ENCODE results near the gene TPM2.
A peak's percentile ranks its signal among the peaks of the same experiment; 100 is the strongest.

The TPM2 gene

DNA sequence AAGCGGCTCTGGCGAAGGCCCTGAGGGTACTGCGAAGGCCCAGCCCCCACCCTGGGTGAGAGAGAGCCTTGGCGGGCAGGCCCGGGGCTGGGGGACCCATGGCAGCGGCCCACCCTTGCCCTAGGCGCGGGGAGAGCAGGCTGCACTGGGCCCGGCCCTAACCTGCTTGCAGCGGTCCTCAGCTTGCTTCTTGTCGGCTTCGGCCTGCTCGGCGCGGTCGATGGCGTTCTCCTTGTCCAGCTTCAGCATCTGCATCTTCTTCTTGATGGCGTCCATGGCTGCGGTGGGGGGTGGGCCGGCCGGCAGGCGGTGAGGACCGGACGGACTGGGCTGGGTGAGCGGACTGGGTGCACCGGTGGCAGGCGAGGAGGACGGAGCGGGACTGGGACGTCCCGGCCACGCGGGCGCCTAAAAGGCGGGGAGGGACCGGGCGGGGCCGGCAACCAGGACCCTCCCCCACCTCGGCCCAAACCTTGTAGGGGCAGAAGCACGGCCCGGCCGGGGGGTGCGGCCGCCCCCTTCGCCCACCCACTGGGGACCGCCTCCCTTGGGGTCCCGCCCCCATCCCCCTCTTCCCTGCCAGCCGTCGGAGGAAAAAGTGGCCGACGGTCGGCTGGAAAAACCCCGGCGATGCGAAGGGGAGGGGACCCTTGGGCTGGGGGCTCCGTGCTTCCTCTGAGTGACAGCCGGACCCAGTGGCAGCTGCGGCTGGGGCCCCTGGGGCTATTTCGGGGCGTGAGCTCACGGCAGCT lies at the start of gene TPM2:
Gene TPM2, minus strand, starts transcription at position 384 of the 752 bp plus-strand sequence. Its CDS starts 108 bp downstream, at position 276.
- H3K4me2 ChIP-seq (ENCODE audit: low read length), result peak within 1 kb of the TSS; percentile 68
- H3K4me3 ChIP-seq (ENCODE audit: low read length), result peak within 1 kb of the TSS; percentile 83
- peak within 1 kb of the TSS; percentile 82 for H2AFZ ChIP-seq (ENCODE audit: low read depth, low read length)
- H3K36me3 ChIP-seq (replicated peaks; ENCODE audit: low read depth, low read length), result no peaks in the 10 kb centered on the region
- no peaks in the 10 kb centered on the region for H3K79me2 ChIP-seq (ENCODE audit: low read length)
- H3K27me3 ChIP-seq (ENCODE audit: low read depth, low read length), result no peaks in the 10 kb centered on the region
- peak within 1 kb of the TSS; percentile 82 for H3K9ac ChIP-seq (ENCODE audit: low read length)
- H3K9me3 ChIP-seq (ENCODE audit: insufficient read depth, low read length), result no peaks in the 10 kb centered on the region
- H3K27ac ChIP-seq (ENCODE audit: low read length), result no peak within 1 kb of the TSS
- H3K4me1 ChIP-seq (ENCODE audit: low read length), result peaks cover 8% of the 10 kb centered on the region; the same call in 1 of the 2 replicates
- no peaks in the 10 kb centered on the region for H4K20me1 ChIP-seq (ENCODE audit: insufficient read depth, low read length)
- TF ChIP-seq, protein P1, sequence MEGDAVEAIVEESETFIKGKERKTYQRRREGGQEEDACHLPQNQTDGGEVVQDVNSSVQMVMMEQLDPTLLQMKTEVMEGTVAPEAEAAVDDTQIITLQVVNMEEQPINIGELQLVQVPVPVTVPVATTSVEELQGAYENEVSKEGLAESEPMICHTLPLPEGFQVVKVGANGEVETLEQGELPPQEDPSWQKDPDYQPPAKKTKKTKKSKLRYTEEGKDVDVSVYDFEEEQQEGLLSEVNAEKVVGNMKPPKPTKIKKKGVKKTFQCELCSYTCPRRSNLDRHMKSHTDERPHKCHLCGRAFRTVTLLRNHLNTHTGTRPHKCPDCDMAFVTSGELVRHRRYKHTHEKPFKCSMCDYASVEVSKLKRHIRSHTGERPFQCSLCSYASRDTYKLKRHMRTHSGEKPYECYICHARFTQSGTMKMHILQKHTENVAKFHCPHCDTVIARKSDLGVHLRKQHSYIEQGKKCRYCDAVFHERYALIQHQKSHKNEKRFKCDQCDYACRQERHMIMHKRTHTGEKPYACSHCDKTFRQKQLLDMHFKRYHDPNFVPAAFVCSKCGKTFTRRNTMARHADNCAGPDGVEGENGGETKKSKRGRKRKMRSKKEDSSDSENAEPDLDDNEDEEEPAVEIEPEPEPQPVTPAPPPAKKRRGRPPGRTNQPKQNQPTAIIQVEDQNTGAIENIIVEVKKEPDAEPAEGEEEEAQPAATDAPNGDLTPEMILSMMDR (IDR thresholded peaks at IDR 0.05; ENCODE audit: low read depth, low read length), result no peak
- TF ChIP-seq EZH2phosphoT487 (IDR thresholded peaks at IDR 0.05; ENCODE audit: low read depth), result no peak

DNA sequence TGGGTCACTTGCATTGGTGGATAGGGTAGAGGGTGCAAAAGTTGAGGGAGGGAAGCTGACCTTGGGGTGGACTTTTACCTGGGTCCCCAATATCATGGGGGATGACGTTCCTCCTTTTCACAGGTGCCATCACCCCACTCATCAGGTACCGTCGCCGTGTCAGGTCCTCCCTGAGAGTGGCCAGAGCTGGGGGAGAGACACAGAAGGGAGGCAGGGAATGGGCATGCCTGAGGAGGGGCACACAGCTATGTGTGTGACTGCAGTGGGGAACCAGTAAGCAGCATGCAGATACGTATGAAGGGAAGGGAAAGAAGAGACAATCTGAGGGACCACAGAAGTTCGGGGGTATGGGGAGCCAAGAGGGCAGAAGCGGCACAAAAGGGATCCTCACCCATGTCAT lies 49.2 kb upstream of the TPM2 start:
- Histone ChIP-seq H3K36me3 (replicated peaks; ENCODE audit: low read depth, low read length) (peaks cover 42% of the 10 kb centered on the region), H3K4me2 (ENCODE audit: low read length) (no peak overlapping the region), H3K79me2 (ENCODE audit: low read length) (no peaks in the 10 kb centered on the region; the same call in 1 of the 2 replicates), H2AFZ (ENCODE audit: low read depth, low read length) (no peak overlapping the region), H3K9me3 (ENCODE audit: insufficient read depth, low read length) (no peaks in the 10 kb centered on the region), H3K4me3 (ENCODE audit: low read length) (no peak overlapping the region), H4K20me1 (ENCODE audit: insufficient read depth, low read length) (no peaks in the 10 kb centered on the region), H3K9ac (ENCODE audit: low read length) (no peak overlapping the region), H3K4me1 (ENCODE audit: low read length) (0 out of 2 replicates have a peak, but pooled peaks cover 2% of the 10 kb centered on the region), H3K27ac (ENCODE audit: low read length) (no peak overlapping the region), H3K27me3 (ENCODE audit: low read depth, low read length) (no peaks in the 10 kb centered on the region)
- no peak for TF ChIP-seq EZH2phosphoT487 (IDR thresholded peaks at IDR 0.05; ENCODE audit: low read depth)
- TF ChIP-seq, protein P1 (IDR thresholded peaks at IDR 0.05; ENCODE audit: low read depth, low read length), result no peak

DNA sequence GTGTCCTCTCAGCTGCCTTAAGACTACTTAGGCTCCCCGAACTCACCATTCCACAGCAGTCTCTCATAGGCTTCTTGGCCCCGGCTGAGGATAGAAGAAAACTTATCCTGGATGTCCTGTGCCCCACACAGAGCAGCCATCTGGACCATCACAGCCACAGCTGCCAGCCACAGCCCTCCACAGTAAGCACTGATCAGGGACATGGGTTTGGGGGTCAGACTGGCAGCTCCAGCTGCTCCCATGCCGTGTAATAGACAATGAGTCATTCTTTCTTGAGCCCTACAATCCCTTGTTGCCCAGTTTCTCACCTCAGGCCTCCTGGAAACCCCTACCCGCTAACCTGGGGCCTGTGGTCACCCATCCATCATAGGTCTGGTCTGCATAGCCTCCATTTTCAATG lies 48.5 kb upstream of the TPM2 start:
- Histone ChIP-seq H3K4me1 (ENCODE audit: low read length) (peaks cover 10% of the 10 kb centered on the region), H3K4me2 (ENCODE audit: low read length) (no peak overlapping the region), H3K9me3 (ENCODE audit: insufficient read depth, low read length) (no peaks in the 10 kb centered on the region), H2AFZ (ENCODE audit: low read depth, low read length) (no peak overlapping the region), H3K27ac (ENCODE audit: low read length) (no peak overlapping the region), H3K27me3 (ENCODE audit: low read depth, low read length) (no peaks in the 10 kb centered on the region), H3K79me2 (ENCODE audit: low read length) (peaks cover 5% of the 10 kb centered on the region), H3K9ac (ENCODE audit: low read length) (no peak overlapping the region), H4K20me1 (ENCODE audit: insufficient read depth, low read length) (no peaks in the 10 kb centered on the region), H3K36me3 (replicated peaks; ENCODE audit: low read depth, low read length) (peaks cover 40% of the 10 kb centered on the region), H3K4me3 (ENCODE audit: low read length) (no peak overlapping the region)
- no peak for TF ChIP-seq EZH2phosphoT487 (IDR thresholded peaks at IDR 0.05; ENCODE audit: low read depth)
- TF ChIP-seq, protein P1 (IDR thresholded peaks at IDR 0.05; ENCODE audit: low read depth, low read length), result no peak

DNA sequence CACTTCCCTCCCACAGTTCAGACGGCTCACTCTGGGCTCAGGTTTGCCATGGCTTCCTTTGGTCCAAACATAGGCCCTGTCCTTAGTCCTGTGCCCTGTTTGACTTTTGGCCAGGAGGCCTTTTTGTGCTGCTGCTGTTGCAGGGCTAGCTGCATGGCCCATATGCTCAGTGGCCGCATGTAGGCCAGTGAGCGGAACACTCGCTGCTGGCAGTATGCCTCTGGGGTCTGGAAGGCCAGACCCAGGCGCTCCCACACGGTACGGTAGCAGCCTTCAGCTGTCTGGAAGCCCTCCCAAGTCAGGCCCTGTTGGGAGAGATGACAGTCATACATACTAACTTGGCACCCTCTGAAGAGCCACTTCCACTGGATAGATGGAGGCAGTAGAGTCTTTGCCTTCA lies 47.4 kb upstream of the TPM2 start:
- Histone ChIP-seq H3K9ac (ENCODE audit: low read length) (no peak overlapping the region), H3K36me3 (replicated peaks; ENCODE audit: low read depth, low read length) (peaks cover 38% of the 10 kb centered on the region), H4K20me1 (ENCODE audit: insufficient read depth, low read length) (no peaks in the 10 kb centered on the region)

More for the DNA sequence above, 47.4 kb upstream of the TPM2 start:
- no peaks in the 10 kb centered on the region for H3K27me3 ChIP-seq (ENCODE audit: low read depth, low read length)
- no peak overlapping the region for H2AFZ ChIP-seq (ENCODE audit: low read depth, low read length)
- H3K79me2 ChIP-seq (ENCODE audit: low read length), result peaks cover 12% of the 10 kb centered on the region
- peaks cover 11% of the 10 kb centered on the region for H3K4me1 ChIP-seq (ENCODE audit: low read length)
- H3K9me3 ChIP-seq (ENCODE audit: insufficient read depth, low read length), result no peaks in the 10 kb centered on the region
- no peak for TF ChIP-seq EZH2phosphoT487 (IDR thresholded peaks at IDR 0.05; ENCODE audit: low read depth)
- TF ChIP-seq, protein P1 (IDR thresholded peaks at IDR 0.05; ENCODE audit: low read depth, low read length), result no peak
- no peak overlapping the region for H3K4me3 ChIP-seq (ENCODE audit: low read length)
- H3K4me2 ChIP-seq (ENCODE audit: low read length), result no peak overlapping the region
- H3K27ac ChIP-seq (ENCODE audit: low read length), result no peak overlapping the region

All from OCI-LY3 (cell line).